LNCaP clone FGC (cell line): Measurements from ENCODE around the gene HOXD13.

Experiments used
- DNase-seq: peaks from one replicate; pipeline ENCODE4 v3.0.0-alpha.2; 2011; ENCODE audit warnings: low read depth
- H3K4me3 ChIP-seq: 2 replicates; pipeline ENCODE4 v1.5.1; 2011; ENCODE audit warnings: mild to moderate bottlenecking, low read depth, low read length, control low read depth
- TF ChIP-seq, protein P1 (sequence below): IDR thresholded peaks from 2 replicates; pipeline ENCODE4 v1.5.1; 2012; ENCODE audit warnings: mild to moderate bottlenecking; ENCODE audit not compliant: control insufficient read depth, insufficient read depth; ENCODE audit errors: extremely low read depth

The HOXD13 gene

DNA sequence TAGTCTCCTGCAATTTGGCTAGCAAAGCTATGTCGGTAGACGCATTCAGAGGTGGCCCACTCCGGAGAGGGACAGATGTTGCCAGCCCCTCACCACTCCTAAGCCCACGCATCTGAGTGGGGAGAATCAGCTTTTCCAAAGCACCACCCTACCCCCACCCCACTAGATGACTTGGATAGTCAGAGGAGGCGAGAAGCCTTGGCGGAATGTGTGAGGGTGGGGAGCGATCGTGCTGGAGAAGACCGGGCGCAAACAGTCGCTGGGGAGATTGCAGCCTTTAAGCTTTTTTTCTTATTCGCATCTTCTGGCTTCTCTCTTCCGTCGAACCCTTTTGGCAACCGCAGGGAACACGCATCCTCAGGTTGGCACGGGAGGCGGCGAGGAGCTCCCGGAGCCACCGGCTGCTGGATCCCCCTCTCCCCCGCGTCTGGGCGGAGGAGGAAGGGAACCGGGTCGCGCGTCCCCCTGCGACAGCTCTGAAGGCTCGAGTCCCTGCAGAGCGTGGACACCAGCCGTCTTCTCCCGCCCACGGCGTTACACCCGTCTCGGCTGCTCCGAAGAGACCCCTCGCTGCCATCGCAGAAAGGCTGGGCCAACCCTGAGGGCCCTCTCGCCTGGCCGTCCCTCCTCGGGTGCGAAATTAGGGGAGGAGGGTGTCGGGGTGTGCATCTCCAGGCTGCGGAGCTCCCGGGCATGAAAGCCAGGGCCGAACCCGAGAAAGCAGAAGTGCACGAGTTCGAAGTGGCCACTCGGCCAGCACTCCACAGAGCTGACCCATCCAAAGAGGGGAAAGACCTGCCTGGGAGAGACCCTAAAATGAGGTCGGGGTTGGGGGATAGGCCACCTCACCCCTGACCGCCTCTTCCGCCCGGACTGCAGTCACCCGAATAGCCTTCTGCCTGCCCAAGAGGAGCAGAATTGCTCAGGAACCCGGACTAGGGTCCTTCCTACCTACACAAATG lies 20.9 kb upstream of the HOXD13 start:
- TF ChIP-seq, protein P1, sequence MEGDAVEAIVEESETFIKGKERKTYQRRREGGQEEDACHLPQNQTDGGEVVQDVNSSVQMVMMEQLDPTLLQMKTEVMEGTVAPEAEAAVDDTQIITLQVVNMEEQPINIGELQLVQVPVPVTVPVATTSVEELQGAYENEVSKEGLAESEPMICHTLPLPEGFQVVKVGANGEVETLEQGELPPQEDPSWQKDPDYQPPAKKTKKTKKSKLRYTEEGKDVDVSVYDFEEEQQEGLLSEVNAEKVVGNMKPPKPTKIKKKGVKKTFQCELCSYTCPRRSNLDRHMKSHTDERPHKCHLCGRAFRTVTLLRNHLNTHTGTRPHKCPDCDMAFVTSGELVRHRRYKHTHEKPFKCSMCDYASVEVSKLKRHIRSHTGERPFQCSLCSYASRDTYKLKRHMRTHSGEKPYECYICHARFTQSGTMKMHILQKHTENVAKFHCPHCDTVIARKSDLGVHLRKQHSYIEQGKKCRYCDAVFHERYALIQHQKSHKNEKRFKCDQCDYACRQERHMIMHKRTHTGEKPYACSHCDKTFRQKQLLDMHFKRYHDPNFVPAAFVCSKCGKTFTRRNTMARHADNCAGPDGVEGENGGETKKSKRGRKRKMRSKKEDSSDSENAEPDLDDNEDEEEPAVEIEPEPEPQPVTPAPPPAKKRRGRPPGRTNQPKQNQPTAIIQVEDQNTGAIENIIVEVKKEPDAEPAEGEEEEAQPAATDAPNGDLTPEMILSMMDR: no peak
- no peak overlapping the region for H3K4me3 ChIP-seq

DNA sequence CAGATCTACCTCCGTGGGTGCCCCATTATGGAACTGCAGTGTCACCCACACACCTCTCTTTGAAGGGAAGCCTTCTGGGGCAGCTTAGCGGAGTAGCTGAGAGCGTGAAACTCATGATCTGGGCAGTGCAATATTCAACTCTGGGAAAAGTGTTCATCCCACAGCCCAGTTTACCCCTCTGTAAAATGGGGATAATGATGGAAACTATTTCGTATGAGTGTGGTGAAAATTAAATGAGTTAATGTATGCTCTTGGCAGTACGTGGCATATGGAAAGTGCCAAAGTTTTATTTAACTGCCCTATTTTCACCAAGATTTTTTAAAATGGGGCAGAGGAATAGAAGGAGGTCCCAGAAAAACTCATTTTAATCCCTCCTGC lies 20.2 kb upstream of the HOXD13 start:
- TF ChIP-seq, protein P1: no peak
- no peak overlapping the region for H3K4me3 ChIP-seq
- no peak for DNase-seq

More for the DNA sequence above, 20.9 kb upstream of the HOXD13 start:
- DNase-seq: no peak

DNA sequence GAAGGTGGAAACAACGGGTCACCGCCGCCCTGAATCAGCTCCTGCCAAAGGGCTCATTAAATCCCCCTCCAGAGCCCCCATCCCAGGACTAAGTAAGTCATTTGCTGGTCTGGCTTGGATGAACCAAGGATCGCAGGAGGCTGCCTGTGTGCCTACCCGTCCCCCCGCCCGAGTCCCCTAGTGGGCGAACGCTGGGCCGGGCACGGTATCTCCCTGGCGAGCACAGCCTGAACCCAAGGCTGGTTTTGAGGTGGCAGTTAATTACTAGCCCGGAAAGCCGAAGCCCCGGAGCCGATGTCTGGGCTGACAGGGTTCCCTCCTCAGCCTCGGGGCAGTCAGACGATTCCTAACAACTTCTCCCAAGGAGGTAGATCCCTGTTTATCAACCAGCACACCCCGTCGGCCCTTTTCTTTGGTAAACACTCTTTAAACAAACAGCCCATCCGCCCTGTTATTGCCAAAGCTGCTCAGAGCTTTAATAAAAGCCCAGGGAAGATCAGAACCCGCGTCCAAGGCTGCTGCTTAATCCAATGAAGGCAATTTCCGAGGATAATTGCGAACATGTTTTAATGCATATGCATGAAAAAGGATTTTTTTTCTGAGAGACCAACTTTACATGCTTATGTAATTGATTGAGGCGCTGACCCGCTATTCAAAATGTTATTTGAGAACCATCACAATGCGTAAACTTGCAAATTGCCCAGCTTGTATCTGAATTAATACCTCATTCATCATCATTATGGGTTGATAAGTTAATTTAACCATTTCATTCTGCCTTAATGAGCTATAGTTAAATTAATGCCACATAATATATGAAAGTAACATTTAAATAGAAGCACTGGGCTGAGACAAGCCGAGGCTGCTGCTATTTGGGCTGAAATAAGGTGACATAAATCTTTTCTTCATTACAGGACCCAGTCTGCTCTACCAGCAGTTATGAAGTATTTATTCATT lies 19.3 kb upstream of the HOXD13 start:
- no peak for DNase-seq
- TF ChIP-seq, protein P1: no peak
- no peak overlapping the region for H3K4me3 ChIP-seq

DNA sequence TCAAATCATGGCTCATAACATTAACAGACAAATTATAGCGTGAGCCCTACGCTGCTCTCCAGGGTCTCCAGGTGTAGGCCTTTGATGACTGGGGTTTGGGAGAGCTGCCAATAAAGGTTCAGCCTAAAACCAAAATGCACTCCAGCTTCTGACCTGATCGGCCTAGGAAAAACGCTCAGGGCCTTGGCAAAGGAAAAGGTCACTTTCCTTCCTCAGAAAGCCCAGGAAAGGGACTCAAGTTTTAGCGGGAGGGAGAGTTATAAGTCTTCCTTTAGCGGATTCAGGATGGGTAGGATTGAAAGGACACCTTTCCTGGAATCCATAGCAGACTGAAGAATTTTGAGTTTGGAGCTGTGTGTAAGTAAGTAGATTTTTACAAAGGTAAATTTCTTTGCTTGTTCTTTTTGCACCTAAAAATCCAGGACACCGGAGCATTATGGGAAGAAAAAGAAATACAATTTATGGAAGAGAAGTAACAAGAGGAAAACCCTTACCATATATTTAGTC lies 17.5 kb upstream of the HOXD13 start:
- no peak overlapping the region for H3K4me3 ChIP-seq
- TF ChIP-seq, protein P1: no peak
- no peak for DNase-seq

DNA sequence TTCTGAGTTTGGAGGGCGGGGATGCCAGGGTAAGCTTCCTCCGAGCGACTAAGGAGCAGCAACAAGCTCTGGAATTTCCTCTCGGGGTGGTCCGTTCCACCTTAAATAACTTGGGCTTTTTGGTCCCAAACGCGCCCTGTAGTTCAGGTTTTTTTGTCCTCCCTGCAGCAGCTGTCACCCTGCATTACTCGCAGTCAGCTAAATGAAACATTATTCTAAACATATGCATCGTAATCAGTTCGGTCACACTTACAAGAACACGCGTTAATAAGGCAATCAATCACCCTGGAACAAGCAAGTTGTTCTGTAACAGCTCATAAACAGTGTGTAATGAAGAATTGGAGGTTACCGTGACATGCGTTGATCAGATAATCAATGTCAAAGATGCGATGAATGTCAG lies 17.0 kb upstream of the HOXD13 start:
- TF ChIP-seq, protein P1: no peak
- H3K4me3 ChIP-seq: no peak overlapping the region
- DNase-seq: no peak

DNA sequence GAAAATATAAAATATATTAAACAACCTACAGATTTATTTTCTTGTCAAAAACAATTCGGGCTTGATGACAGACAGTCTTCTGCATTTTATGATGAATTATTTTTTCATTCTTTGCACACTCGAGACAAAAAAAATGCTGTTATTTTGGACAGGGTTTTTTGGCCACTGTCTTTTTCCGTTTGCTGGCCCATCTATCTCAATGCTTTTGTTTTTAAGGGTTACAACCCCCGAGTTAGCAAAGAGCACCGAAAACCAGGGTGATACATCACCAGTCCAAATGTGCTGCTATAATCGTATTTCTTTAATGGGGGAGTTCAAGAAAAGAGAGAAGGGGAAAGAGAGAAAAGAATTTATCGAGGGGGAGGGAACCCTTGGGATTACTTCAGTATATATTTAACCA lies 16.5 kb upstream of the HOXD13 start:
- no peak for DNase-seq
- no peak overlapping the region for H3K4me3 ChIP-seq
- TF ChIP-seq, protein P1: no peak
